Glutamatergic neuron (in vitro differentiated cells): ENCODE measurements around the gene NMD3. TPM values are rescaled to one million over a fixed set of nuclear protein-coding genes. Genes with fewer than 3 reads are reported as not detected.

Experiments
- DNase-seq: peaks from one replicate; pipeline ENCODE4 v3.0.0; 2022
- H3K27ac Mint-ChIP-seq: one replicate; pipeline ENCODE4 v1.8.0; 2020; ENCODE audit warnings: mild to moderate bottlenecking, mixed read lengths, inconsistent platforms; ENCODE audit not compliant: unreplicated experiment
- H3K27me3 Mint-ChIP-seq: one replicate; pipeline ENCODE4 v1.8.0; 2020; ENCODE audit warnings: mild to moderate bottlenecking, moderate library complexity, mixed read lengths, inconsistent platforms; ENCODE audit not compliant: unreplicated experiment
- H3K36me3 Mint-ChIP-seq: one replicate; pipeline ENCODE4 v1.8.0; 2020; ENCODE audit warnings: mild to moderate bottlenecking, mixed read lengths, inconsistent platforms; ENCODE audit not compliant: unreplicated experiment
- H3K4me1 Mint-ChIP-seq: one replicate; pipeline ENCODE4 v1.8.0; 2020; ENCODE audit warnings: mild to moderate bottlenecking, low read depth, mixed read lengths, inconsistent platforms; ENCODE audit not compliant: unreplicated experiment
- H3K4me3 Mint-ChIP-seq: one replicate; pipeline ENCODE4 v1.8.0; 2020; ENCODE audit warnings: mild to moderate bottlenecking, mixed read lengths, inconsistent platforms; ENCODE audit not compliant: unreplicated experiment
- H3K9me3 Mint-ChIP-seq: one replicate; pipeline ENCODE4 v1.8.0; 2020; ENCODE audit warnings: mild to moderate bottlenecking, moderate library complexity, mixed read lengths, inconsistent platforms; ENCODE audit not compliant: unreplicated experiment
- total RNA-seq: library from RNA; stranded (reverse); fragmentation: NEBNext Ultra II Directional; extraction: Animal tissue kit (Norgen Biotek cat#: 25700); gene quantifications from one replicate; pipeline ENCODE4 v1.2.1, GENCODE V29; 2021; ENCODE audit not compliant: unreplicated experiment
- TF ChIP-seq, protein P1 (sequence below): fragments of 200-600 bp; sonication (generic); IDR thresholded peaks from one replicate; pipeline ENCODE4 v1.5.0; 2021; ENCODE audit not compliant: partially characterized antibody, unreplicated experiment

Gene NMD3
- total RNA-seq, 1 donor from 2014 or later, result 49.3 TPM

DNA sequence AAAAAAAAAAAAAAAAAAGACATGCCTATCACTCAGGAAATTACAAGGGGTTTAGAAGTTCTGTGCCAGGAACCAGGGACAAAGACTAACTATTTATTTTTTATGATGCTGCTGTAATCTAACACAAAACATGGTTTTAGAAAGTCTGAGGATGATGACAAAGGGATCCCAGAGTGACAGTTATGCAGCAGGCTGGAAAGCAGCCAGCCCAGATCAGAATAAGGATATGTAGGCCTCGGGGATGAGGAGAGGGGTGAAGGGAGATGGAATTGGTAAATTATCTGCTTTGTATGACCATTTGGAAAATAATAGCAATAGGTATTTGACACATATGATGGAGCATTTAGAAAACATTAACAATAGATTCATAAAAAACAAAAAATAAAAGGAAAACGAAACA is 34.1 kb upstream of the NMD3 start:
- TF ChIP-seq, protein P1, sequence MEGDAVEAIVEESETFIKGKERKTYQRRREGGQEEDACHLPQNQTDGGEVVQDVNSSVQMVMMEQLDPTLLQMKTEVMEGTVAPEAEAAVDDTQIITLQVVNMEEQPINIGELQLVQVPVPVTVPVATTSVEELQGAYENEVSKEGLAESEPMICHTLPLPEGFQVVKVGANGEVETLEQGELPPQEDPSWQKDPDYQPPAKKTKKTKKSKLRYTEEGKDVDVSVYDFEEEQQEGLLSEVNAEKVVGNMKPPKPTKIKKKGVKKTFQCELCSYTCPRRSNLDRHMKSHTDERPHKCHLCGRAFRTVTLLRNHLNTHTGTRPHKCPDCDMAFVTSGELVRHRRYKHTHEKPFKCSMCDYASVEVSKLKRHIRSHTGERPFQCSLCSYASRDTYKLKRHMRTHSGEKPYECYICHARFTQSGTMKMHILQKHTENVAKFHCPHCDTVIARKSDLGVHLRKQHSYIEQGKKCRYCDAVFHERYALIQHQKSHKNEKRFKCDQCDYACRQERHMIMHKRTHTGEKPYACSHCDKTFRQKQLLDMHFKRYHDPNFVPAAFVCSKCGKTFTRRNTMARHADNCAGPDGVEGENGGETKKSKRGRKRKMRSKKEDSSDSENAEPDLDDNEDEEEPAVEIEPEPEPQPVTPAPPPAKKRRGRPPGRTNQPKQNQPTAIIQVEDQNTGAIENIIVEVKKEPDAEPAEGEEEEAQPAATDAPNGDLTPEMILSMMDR, result no peak
- Mint-ChIP-seq H3K27ac (no peak overlapping the region), H3K36me3 (no peaks in the 10 kb centered on the region), H3K4me3 (no peak overlapping the region), H3K4me1 (peaks cover 2% of the 10 kb centered on the region), H3K9me3 (peaks cover 1% of the 10 kb centered on the region), H3K27me3 (no peaks in the 10 kb centered on the region)
- DNase-seq, result no peak

DNA sequence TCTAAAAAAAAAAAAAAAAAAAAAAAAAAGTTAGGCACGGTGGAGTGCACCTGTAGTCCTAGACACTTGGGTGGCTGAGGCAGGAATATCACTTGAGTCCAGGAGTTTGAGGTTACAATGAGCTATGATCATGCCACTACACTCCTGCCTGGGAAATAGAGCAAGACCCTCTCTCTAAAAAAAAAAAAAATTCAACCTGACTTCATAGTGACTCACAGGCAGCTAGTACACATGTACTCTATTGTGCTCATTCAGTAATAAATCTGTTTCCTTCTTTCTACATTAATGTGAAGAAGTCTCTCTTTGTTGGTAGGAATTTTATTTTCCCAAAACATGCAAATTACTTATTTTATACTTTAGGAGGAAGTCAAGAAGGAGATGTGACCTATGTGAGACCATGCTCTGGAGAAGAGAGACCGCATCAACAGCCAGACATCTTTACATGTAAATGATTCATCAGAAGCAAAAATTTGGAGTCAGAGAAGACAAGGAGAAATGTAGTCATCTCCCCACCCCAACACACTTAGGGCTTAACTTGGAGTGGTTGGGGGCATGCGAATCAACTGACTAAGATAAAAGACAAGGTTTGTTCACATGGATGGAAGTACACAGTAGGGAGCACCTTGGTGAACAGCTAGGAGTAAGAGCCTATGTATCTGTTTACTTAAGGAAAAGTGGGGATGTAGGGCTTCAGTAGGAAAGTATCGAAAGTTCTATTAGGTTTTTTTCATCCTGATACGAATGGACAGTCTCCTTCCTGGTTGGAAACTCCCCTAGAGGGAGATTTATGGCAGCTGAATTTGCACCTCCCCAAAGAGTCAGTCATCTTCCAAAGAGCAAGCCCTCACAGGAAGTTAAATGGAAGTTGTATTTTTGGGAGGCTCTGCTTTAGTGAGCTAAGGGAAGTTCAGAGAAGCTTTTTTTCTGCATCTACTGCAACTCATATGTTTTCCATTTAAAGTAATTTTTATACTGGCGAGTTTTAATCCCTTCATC is 23.0 kb upstream of the NMD3 start:
- Mint-ChIP-seq H3K4me3 (no peak overlapping the region), H3K9me3 (peaks cover 2% of the 10 kb centered on the region), H3K4me1 (no peaks in the 10 kb centered on the region), H3K36me3 (no peaks in the 10 kb centered on the region), H3K27ac (no peak overlapping the region), H3K27me3 (peaks cover 3% of the 10 kb centered on the region)
- TF ChIP-seq, protein P1, result no peak
- no peak for DNase-seq

GRCh38 chr3:161199926-161200325 is 21.2 kb upstream of the NMD3 start:
- Mint-ChIP-seq H3K27ac (no peak overlapping the region), H3K36me3 (no peaks in the 10 kb centered on the region), H3K4me3 (no peak overlapping the region), H3K27me3 (peaks cover 3% of the 10 kb centered on the region), H3K4me1 (no peaks in the 10 kb centered on the region), H3K9me3 (no peaks in the 10 kb centered on the region)
- no peak for DNase-seq
- TF ChIP-seq, protein P1, result no peak

GRCh38 chr3:161203485-161204098 is 17.5 kb upstream of the NMD3 start:
- no peaks in the 10 kb centered on the region for H3K36me3 Mint-ChIP-seq
- H3K27ac Mint-ChIP-seq, result no peak overlapping the region
- H3K9me3 Mint-ChIP-seq, result no peaks in the 10 kb centered on the region

More at GRCh38 chr3:161203485-161204098, 17.5 kb upstream of the NMD3 start:
- no peaks in the 10 kb centered on the region for H3K27me3 Mint-ChIP-seq
- H3K4me3 Mint-ChIP-seq, result no peak overlapping the region
- TF ChIP-seq, protein P1, result no peak
- DNase-seq, result no peak
- H3K4me1 Mint-ChIP-seq, result no peaks in the 10 kb centered on the region
